Putamen (tissue), 1 donor: ENCODE data around the gene HABP2.
A peak's percentile ranks its signal among the peaks of the same experiment; 100 is the strongest.

ENCODE experiments used
- DNase-seq: peaks from one replicate; pipeline ENCODE4 v3.0.0-alpha.2; 2016; ENCODE audit warnings: low spot score

The HABP2 gene

GRCh38 chr10:113557903-113558321 lies 5.1 kb downstream of the HABP2 start:
- no peak for DNase-seq

GRCh38 chr10:113560071-113560470 lies 7.2 kb downstream of the HABP2 start:
- DNase-seq, result no peak

GRCh38 chr10:113561214-113561613 lies 8.4 kb downstream of the HABP2 start:
- DNase-seq, result no peak

GRCh38 chr10:113562069-113562468 lies 9.2 kb downstream of the HABP2 start:
- no peak for DNase-seq

GRCh38 chr10:113562704-113563103 lies 9.9 kb downstream of the HABP2 start:
- DNase-seq, result no peak

- peak; percentile 36 for DNase-seq
Measured at GRCh38 chr10:113563306-113564088, 10.6 kb downstream of the HABP2 start.

- no peak for DNase-seq
Measured at GRCh38 chr10:113565364-113565763, 12.5 kb downstream of the HABP2 start.

GRCh38 chr10:113566888-113567287 lies 14.0 kb downstream of the HABP2 start:
- DNase-seq, result no peak

- DNase-seq, result no peak
Measured at GRCh38 chr10:113569576-113569975, 16.7 kb downstream of the HABP2 start.

- DNase-seq, result no peak
Measured at GRCh38 chr10:113572520-113573290, 19.9 kb downstream of the HABP2 start.

GRCh38 chr10:113573368-113573767 lies 20.5 kb downstream of the HABP2 start:
- no peak for DNase-seq

- DNase-seq, result no peak
Measured at GRCh38 chr10:113576852-113577251, 24.0 kb downstream of the HABP2 start.

GRCh38 chr10:113578773-113579172 lies 25.9 kb downstream of the HABP2 start:
- no peak for DNase-seq

- no peak for DNase-seq
Measured at GRCh38 chr10:113581092-113581491, 28.2 kb downstream of the HABP2 start.

- no peak for DNase-seq
Measured at GRCh38 chr10:113583571-113583970, 30.7 kb downstream of the HABP2 start.

- DNase-seq, result no peak
Measured at GRCh38 chr10:113585949-113586348, 33.1 kb downstream of the HABP2 start.

GRCh38 chr10:113589201-113589770 lies 36.4 kb downstream of the HABP2 start:
- no peak for DNase-seq

- DNase-seq, result no peak
Measured at GRCh38 chr10:113590581-113590980, 37.7 kb downstream of the HABP2 start.

GRCh38 chr10:113592380-113592779 lies 39.5 kb downstream of the HABP2 start:
- no peak for DNase-seq

GRCh38 chr10:113594652-113595051 lies 41.8 kb downstream of the HABP2 start:
- no peak for DNase-seq

- no peak for DNase-seq
Measured at GRCh38 chr10:113600569-113600968, 47.7 kb downstream of the HABP2 start.

GRCh38 chr10:113603057-113603777 lies 50.4 kb downstream of the HABP2 start:
- DNase-seq, result no peak
